ENCODE measurements around the gene NAA40.
"Not testable (repeated sequence)": the region's sequence is repeated elsewhere in the genome, so short reads cannot be mapped to it uniquely, and the experiment has no call there.

The NAA40 gene

GRCh38 chr11:63940786-63941185 is 2.0 kb downstream of the NAA40 start:
- no peak for DNase-seq

- no peak for DNase-seq
Observed at GRCh38 chr11:63941901-63942300, 3.1 kb downstream of the NAA40 start.

DNA sequence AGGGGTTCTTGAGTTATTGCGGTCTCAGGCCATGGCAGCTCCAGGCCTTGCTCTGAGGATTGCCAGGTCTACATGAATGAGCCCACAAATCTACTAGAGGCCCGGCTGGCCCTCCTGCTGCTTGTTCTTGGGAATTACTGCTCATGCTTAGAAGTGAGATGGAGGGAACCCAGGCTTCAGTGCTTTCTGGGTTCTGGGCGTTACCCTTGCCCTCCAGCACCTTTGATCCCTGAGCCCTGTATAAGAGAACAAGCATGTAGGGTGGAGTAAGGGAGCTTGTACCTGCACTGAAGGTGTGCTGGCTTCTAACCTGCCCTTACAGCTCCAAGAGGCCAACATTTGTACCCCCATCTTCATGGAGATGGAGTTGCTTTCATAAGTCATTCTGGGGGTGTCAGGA is 4.0 kb downstream of the NAA40 start:
- no peak for DNase-seq

DNA sequence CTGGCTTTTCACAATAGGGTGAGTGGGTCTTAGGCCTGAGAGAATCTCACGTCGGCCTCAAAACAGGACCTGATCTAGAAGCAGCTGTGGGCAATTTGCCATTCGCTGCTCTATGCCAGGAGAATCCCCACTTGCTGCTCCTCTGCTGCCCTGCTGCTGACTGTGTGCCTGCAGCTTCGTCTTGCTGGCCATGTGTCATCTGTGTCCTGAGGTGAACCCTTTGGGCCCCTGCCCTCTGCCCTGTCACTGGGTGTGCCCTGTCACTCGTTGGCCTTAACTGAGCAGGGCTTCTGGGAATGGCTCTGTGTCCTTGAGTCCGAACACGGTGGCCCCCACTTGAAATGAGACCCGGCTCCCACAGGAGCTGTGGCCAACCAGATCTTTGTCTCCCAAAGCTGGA is 6.2 kb downstream of the NAA40 start:
- no peak for DNase-seq

DNA sequence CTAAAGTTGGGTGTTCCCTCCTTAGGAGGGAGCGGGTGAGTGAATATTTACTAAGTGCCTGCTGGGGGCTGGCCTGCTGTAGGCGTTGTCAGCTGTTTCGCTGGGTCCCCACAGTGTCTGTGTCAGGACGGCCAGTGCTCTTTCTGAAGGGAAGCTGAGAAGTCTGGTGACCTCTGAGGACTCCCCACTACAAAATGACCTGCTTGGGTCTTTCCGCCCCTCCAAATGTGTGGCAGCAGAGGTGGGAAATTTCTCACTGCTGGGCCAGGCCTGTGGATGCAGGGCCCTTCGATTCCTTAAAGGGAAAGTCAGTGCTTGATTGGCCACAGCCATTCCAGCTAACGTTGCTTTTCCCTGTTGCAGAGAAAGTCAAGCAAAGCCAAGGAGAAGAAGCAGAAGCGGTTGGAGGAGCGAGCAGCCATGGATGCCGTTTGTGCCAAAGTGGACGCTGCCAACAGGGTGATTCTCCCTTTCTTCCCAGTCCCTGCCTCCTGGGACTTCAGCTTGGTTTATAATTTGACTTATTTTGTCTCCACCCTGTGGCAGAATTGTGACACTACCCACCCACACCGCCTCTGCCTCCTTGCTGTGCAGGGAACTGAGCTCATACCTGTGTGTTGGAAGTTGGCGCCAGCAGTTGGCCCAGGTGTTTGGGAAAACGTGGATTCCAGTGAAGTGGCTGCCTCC is 6.8 kb downstream of the NAA40 start:
- peak; percentile 46 for DNase-seq

GRCh38 chr11:63951779-63952536 is 13.2 kb downstream of the NAA40 start:
- DNase-seq: no peak

GRCh38 chr11:63952570-63952969 is 13.8 kb downstream of the NAA40 start:
- DNase-seq: no peak

DNA sequence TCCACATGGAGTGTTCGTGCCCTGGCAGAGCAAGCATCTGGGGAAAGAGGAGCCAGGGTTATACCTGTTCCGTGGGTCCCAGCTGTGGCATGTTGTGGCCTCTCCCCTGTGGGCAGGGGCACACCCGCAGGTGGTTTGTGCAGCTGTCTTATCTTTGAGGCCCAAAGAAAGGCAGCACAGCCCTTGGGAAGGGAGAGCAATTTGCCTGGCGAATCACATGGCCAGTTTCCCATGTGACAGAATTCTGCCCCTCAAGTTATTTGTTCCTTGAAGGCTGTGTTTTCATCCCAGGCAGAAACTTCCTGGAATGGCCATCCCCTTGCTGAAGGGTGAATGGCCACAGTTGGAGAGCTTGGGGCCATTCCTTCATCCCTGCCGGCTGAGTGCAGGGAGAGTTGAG is 19.2 kb downstream of the NAA40 start:
- DNase-seq: no peak

- DNase-seq: no peak
Observed at GRCh38 chr11:63961608-63962412, 23.0 kb downstream of the NAA40 start.

GRCh38 chr11:63963895-63964294 is 25.1 kb downstream of the NAA40 start:
- DNase-seq: not testable (repeated sequence)

- no peak for DNase-seq
Observed at GRCh38 chr11:63966444-63966843, 27.6 kb downstream of the NAA40 start.

DNA sequence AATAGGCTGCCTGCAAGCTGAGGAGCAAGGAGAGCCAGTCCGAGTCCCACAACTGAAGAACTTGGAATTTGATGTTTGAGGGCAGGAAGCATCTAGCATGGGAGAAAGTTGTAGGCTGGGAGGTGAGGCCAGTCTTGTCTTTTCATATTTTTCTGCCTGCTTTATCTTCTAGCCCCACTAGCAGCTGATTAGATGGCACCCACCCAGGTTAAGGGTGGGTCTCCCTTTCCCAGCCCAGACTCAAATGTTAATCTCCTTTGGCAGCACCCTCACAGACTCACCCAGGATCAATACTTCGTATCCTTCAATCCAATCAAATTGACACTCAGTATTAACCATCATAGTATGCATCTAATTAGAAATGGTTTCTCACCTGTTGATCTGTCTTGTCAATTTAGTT is 30.7 kb downstream of the NAA40 start:
- DNase-seq: no peak

- no peak for DNase-seq
Observed at GRCh38 chr11:63970902-63971301, 32.1 kb downstream of the NAA40 start.

DNA sequence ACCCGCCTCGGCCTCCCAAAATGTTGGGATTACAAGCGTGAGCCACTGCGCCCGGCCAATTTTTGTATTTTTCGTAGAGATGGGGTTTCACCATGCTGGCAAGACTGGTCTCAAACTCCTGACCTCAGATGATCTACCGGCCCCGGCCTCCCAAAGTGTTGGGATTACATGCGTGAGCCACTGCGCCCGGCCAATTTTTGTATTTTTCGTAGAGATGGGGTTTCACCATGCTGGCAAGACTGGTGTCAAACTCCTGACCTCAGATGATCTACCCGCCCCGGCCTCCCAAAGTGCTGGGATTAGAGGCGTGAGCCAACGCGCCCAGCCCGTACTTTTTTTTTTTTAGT is 35.1 kb downstream of the NAA40 start:
- not testable (repeated sequence) for DNase-seq

DNA sequence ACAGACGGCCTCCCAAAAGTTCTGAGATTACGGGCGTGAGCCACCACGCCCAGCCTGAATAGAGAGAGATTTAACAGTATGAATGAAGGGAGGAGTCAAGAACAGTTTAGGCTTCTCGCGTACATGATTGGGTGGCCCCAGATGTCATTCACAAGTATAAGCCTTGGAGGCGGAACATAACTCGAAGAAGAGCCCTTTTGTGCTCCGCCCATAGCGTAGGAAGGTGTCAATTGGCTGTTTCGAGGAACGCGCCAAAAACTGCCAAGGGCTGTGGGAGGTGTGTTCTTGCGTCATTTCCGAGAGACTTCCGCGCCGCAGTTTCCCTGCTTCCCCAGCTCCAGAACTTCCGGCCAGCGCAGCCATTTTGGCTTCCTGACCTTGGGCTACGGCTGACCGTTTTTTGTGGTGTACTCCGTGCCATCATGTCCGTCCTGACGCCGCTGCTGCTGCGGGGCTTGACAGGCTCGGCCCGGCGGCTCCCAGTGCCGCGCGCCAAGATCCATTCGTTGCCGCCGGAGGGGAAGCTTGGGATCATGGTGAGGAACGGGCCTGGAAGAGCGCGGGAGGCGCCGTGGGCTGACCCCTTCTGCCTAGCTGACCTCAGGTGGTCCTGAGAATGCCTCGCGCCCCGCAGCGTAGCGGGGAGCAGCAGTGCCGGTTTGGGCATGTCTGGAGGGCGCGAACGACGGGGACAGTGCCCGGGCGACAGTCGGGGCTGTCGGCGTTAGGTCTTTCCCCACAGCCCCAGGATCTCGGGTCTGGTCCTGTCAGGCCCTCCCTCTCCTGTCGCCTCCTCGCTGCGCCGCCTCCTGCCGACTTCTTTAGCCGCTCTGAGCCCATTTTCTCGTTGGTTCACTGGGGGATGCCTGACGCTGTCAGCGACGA is 35.7 kb downstream of the NAA40 start, which contains the start of gene COX8A:
TSS of gene COX8A (plus strand) at position 362 of the 885 bp plus-strand sequence. CDS start at position 423, 61 bp downstream.
- peak; percentile 89 for DNase-seq

DNA sequence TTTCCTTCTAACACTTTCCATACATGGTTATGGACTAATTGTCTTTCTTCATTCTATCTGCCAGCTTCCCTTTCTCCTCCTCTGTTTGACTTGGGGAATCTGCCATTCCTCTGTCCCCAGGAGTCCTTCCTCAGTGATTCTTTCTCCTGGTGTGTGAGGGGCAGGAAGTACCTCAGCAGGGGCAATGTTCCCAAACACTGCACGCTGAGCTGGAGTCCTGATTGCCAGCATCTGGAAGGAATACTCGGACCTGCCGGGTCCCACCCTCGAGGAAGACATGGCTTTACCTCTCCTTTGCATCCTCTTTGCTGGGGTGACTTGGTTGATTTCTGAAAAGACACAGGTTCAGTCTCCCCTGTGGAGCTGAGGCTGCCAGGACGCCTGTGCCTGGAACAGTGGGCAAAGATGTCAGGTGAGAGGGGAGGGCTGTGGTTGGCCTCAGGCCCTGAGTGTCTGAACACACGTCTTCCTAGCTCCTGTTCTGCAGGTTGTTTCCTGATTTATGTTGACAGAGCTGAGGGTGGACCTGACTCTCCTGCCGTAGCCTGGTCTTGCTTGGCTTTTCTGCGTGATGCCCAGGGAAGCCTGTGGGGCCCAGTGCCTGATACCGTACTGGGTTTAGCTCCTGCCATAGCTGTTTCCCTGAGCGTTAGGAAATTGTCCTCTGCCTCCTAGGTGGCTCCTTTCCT is 39.9 kb downstream of the NAA40 start:
- no peak for DNase-seq

DNA sequence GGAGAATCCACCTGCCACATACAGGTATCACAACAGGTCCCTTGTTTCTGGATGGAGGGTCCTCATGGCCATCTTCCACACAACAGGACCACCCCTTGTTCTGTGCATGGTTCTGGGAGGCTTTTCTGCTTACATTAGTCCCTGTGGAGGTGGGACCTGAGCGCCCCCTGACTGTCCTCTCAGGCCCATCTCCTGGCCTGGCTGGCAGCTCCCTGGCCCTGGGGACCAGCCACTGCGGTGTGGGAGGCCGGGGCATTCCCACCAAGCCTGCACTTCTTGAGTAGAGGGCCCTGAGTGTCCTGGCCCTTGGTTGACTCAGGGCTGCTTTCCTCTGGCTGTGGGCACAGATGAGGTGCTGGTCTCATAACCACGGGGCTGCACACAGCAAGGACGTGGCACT is 40.6 kb downstream of the NAA40 start:
- no peak for DNase-seq

DNA sequence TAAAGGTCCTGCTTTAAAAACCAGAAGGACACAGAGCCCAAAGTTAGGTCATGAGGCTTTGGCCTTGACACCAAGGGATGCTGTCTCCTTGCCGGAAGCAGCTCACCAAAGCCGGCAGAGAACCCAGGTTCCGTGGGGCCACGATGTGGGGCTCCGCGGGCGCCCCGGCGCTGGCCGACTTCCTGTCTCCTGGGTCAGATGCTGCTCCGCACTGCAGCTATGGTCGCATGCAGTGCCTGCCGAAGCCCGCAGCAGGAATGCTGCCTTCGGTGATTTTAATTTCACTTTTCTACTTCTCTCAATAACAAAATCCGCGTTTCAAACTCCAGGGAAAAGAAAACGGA is 47.0 kb downstream of the NAA40 start:
- DNase-seq: peak; percentile 63

DNA sequence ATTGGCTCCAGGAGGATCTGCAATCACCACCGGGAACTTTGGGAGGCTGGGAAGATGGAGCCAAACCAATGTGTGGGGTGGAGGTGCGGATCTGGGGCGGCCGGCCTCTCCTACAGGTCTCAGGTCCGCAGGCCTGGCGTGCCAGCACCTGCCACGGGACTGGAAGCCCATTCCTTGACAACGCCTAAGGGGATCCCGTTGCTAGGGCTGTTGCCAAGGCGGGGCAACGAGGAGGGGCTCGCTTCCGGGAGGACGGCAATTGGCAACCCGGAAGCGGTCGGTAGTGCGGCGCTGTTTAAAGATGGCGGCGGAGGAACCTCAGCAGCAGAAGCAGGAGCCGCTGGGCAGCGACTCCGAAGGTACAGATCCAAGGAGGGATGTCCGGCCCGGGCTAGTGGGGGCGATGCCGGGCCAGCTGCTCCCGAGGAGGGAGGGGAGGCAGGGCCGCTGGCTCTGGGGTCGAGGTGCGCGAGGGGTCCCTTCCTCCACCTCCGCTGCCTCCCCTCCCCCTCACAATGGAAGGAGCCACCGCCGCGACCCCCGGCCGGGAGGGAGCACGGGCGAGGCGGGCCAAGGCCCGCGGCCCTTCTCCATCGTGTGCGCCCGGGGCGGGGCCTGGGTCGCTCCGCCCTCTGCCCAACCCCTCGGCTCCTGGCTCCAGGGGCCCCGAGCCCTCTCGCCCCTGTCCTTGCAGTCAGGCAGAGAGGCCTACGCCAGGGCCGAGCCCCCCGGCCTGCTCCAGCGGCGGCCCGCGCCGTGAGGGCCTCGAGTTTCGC is 47.5 kb downstream of the NAA40 start, which contains the start of gene OTUB1:
TSS of gene OTUB1 (plus strand) at position 283 of the 776 bp plus-strand sequence. CDS start at position 302, 19 bp downstream.
- DNase-seq: peak; percentile 82

- DNase-seq: no peak
Observed at GRCh38 chr11:63986932-63987513, 48.2 kb downstream of the NAA40 start.

- no peak for DNase-seq
Observed at GRCh38 chr11:63991558-63991957, 52.8 kb downstream of the NAA40 start.

All from activated CD4-positive, alpha-beta T cell treated with anti-CD3 and anti-CD28 coated beads, Interleukin-2, amount 50 U/mL, for 1 hour (primary cell).